Adipose tissue (tissue), 3 donors: Measurements from ENCODE around the gene AGGF1. TPM values are rescaled to one million over a fixed set of nuclear protein-coding genes. Genes with fewer than 3 reads are reported as not detected.

Source experiments
- H3K27ac ChIP-seq: one replicate; pipeline ENCODE4 v1.5.1; 2013; ENCODE audit warnings: low read depth, low read length
- WGBS, 3 donors: extraction: QIAGEN DNeasy Blood & Tissue Kit; methylation state at CpG; one replicate each; pipeline ENCODE4 v1.1.7; 2013; 5-methylcytosine and 5-hydroxymethylcytosine counted together
- polyA plus RNA-seq, 3 donors: library from polyadenylated mRNA; stranded (reverse); fragments of 200-250 nt; gene quantifications; one replicate each; pipeline ENCODE4 v1.2.3, GENCODE V29; 2013
- donor health status: healthy with polysubstance abuse.
- donor health status: Bipolar disorder and iron deficiency.
- donor health status: healthy.

AGGF1 gene
- polyA plus RNA-seq, 3 donors, result 5.6 to 12.5 (median 8.7) TPM

DNA sequence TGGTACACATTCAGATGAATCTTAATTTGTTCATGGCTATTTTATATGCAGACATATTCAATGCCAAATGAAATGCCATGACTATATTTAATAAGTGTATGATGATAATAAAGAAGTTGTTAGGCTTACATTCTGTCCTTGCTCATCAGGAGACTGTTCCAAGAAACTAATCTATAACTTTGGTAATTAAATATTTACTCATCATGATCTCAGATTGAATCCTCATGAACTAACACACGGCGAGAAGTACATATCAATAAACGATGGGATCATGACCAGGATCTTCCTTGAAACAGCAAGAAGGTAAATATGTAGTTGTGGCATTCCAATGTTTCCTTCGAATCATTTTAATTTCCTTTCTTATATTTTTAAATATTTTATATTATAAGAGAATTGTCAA lies 12.5 kb upstream of the AGGF1 start:
- 28 to 84% (median 82%) methylated on average over 4 of the region's 4 CpGs for WGBS, 3 donors
- no peak overlapping the region for H3K27ac ChIP-seq

DNA sequence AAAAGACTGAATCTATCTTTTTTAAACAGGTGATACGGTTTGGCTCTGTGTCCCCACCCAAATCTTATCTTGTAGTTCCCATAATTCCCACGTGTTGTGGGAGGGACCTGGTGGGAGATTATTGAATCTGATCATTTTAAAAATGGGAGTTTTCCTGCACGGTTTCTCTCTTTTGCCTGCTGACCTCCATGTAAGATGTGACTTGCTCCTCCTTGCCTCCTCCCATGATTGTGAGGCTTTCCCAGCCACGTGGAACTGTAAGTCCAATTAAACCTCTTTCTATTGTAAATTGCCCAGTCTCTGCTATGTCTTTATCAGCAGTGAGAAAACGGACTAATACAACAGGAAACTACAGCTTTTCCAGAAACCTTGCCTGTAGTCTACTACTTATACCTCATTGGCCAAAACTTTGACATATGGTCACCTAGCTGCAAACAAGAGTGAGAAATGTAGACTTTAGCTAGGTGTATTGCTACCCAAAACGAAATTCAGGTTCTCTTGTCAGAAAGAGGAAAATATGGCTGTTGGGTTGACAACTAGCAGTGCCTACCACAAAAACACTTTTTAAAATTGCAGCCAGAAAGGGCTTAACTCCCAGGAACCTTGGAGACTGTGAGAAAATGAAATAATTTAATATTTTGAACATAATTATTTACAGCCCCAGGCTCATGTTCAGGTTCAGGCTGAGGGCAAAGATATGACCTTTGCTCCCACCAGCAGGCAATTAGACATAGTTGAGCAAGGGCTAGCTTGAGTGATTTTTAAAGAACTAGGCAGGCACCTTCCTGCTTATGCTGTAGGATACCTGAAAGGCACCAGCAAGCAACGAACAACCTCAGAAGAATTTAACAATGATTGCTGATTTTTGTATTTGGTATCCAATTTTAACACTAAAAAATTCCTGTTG lies 7.4 kb upstream of the AGGF1 start:
- 52 to 69% (median 65%) methylated on average over 7 of the region's 7 CpGs for WGBS, 3 donors
- H3K27ac ChIP-seq, result no peak overlapping the region

DNA sequence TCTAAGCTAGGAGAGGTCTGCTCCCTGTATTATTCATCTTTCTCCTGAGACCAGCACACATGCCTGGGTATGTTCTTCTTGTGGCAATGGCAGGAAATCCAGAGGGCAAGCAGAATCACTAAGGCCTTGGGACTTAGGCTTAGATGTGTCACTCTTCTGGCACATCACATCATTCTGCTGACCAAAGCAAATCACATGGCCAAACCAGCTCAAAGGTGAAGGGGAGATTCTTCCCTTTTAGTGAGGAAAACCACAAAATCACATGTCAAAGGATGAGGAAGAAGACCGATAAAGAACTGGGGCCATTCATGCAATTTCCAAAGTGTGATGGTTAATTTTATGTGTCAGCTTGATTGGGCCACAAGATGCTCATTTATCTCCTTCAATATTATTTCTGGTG lies 5.7 kb upstream of the AGGF1 start:
- H3K27ac ChIP-seq, result no peak overlapping the region
- 52 to 75% (median 74%) methylated on average over 1 of the region's 1 CpG for WGBS, 3 donors

DNA sequence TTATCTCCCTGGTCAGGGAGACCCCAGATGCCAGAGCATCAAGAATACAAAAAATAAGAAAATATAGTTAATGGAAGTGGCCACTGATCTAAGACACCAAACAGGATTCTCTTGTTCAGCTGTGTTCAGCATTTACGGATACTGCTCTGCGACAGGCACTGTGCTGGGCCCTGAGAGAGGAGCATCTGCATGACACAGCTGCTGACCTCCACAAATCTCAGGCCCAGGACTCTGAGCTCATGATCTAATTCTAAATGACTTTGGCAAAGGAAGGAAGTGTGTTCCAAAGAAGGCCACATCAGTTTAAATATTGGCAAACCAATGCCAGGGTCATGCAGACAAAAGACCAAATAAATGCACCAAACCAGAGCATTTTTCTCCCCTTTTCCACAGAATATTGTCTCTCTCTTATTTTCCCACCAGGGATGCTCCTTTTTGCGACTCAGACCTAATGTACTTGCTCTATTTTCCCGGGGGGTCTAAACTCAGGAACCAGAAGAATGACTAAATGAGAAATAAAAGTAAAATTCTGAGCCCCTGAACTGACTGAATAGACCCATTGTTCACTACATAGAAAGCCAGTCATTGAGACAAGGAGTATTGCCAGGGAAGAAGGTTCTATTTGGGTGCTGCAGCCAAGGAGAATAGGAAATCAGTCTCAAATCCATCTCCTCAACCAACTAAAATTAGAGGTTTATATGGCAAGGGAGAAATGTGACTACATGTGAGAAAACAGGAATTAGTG lies 1.4 kb upstream of the AGGF1 start:
- H3K27ac ChIP-seq, result no peak overlapping the region
- 88 to 98% (median 91%) methylated on average over 4 of the region's 4 CpGs for WGBS, 3 donors

DNA sequence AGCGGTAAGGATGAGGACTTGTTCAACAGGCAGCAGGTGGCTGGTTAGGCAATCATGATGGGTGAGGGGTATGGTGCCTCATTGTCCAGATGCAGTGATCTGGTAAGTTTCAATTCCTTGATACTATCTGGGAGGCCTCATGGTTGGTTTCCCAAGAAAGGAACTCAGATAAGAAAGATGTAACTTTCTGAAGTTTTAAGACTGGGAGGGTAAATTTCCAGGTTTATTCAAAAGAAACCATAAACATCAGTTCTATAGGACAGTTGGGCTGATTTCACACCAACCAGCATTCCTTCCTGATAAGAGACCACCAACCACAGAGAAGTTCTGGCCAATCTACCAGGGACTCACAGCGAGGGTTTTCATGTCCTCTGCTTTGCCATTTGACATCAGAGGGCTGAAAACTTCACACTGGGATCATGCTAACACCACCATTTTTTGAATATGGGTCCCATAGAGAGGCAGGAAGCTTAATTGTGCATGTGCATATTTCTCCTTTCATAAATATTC lies 773 bp upstream of the AGGF1 start:
- WGBS, 3 donors, result 93 to 100% (median 94%) methylated on average over 2 of the region's 2 CpGs
- H3K27ac ChIP-seq, result no peak overlapping the region

DNA sequence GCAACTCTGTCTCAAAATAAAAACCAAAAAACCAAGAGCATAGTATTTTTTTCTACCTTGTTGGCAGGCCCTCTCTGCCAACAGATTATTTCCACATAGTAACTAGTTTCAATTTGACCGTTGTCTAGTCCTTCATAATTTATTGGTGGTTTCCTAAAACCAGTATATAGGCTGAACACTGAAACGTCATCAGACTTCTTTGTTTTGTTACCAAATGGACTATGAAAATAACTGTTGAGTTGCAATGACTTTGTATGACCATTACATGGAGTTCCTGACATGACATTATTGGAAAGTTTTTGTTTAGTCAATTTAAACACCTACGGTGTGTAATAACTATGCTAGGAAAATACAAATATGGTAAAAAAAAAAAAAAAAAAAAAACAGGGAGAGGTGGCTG lies 1.7 kb downstream of the AGGF1 start:
- no peak overlapping the region for H3K27ac ChIP-seq
- 70 to 92% (median 73%) methylated on average over 3 of the region's 3 CpGs for WGBS, 3 donors

DNA sequence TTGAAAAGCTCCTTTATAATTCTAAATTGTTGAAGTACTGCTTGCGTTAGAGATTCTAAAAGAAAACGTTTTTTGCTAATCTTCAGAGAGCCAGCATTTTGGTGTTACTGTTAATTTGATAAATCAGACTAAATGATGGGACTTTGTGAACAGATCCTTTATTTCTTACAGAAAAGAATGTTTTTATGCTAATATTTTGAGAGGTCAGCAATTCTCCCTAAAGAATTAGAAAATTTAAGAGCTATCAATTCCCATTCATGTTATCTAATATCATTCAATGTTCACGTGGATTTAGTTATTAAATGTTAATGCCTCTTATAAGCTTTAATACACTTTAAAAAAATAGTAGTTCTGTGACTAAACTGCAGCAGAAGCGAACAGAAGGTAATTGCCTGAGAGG lies 2.4 kb downstream of the AGGF1 start:
- WGBS, 3 donors, result 82 to 86% (median 83%) methylated on average over 4 of the region's 4 CpGs
- no peak overlapping the region for H3K27ac ChIP-seq

DNA sequence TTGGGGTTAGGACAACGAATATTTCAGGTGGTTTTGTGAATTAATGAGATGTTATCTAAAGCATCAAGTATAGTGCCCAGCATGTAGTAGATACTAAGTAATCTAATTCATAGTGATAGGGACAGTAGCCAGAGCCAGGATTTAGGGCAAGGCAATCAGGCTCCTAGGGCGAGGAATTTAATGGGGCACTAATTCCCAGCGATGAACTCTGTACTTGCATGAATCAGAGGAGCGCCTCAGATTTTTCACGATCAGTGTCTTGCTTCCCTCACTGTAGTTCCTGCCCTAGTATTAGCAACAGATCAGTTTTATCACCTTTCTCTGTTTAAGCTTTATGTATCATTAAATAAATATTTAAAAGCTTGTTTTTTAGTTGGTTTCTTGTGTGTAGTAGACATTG lies 3.1 kb downstream of the AGGF1 start:
- H3K27ac ChIP-seq, result no peak overlapping the region
- WGBS, 3 donors, result 84 to 97% (median 92%) methylated on average over 5 of the region's 5 CpGs

DNA sequence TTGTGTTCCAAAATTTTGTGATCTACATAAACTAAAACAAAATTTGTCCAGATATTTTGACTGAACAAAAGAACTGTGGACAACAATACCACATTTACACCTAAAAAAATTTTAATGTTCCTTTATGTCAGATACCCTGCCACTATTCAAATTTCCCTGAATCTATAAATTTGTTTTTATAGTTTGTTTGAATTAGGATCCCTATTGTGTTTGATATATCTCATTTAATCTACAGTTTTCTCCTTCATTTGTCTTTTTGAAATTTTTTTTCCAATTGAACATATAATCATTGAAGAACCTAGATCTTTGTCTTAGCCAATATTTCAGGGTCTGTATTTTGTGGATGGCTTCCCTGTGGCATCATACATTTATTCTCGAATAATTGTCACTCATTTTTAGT lies 5.7 kb downstream of the AGGF1 start:
- no peak overlapping the region for H3K27ac ChIP-seq
- WGBS, 3 donors, result 84 to 97% (median 85%) methylated on average over 1 of the region's 1 CpG

DNA sequence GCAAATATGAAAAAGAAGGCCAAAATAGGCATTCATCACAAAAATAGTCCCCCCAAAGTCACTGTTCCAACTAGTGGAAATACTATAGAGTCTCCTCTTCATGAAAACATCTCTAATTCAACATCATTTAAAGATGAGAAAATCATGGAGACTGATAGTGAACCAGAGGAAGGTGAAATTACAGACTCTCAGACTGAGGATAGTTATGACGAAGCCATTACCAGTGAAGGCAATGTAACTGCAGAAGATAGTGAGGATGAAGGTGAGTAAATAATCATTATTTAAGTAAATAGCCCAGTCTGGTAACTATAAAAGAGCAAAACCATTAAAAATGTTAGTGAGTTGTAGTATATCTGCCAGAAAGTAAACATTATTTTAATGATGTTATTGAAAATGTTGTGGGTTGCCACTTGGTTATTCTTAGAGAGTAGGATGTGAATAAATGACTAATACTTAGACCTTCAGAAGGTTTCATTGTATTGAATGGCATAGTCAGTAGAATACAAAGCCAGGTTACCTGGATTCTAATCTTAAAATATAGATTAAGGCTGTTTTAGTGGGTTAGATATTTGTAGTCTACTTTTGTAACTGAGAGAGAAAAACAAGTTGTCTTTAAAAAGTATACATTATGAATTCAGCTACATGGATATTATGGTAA lies 16.3 kb downstream of the AGGF1 start:
- H3K27ac ChIP-seq, result no peak overlapping the region
- 94 to 100% (median 100%) methylated on average over 1 of the region's 1 CpG for WGBS, 3 donors

DNA sequence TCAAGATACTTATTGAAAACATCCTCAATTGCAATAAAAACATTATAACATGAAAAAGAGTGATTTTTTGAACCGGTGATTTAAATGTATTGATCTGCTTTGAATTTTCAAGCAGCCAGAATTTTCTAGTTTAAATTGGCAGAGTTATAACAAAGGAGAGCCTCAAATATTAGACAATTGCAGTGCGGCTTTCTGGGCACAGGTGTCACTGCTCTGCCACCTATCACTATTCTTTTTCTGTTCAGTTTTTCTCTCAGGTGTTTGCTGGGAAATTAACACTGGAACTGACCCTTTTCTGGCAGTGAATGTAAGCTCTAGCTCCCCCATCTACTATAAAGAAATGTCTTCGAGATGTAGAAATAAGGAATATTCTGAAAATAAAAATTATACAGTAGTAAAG lies 33.8 kb downstream of the AGGF1 start:
- no peak overlapping the region for H3K27ac ChIP-seq
- whole genome bisulfite sequencing, 3 donors, result 52 to 76% (median 75%) methylated on average over 3 of the region's 3 CpGs

DNA sequence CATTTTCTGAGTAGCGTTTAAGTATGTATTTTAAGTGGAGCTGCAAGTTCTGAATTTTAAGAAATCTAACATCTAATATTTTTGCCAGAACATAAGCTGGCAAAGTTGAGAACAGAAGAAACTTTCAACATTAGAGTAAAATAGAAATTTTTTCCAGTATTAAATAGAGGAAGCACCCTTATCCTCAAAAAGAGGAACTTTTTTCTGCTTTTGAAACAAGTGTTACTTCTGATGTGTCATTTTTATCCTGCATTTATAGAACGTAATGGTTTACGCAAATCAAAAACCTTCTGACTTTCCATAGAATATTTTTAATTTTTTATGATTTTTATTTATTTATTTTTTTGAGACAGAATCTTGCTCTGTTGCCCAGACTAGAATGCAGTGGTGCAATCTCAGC lies 35.1 kb downstream of the AGGF1 start:
- no peak overlapping the region for H3K27ac ChIP-seq
- WGBS, 3 donors, result 70 to 97% (median 70%) methylated on average over 3 of the region's 3 CpGs

DNA sequence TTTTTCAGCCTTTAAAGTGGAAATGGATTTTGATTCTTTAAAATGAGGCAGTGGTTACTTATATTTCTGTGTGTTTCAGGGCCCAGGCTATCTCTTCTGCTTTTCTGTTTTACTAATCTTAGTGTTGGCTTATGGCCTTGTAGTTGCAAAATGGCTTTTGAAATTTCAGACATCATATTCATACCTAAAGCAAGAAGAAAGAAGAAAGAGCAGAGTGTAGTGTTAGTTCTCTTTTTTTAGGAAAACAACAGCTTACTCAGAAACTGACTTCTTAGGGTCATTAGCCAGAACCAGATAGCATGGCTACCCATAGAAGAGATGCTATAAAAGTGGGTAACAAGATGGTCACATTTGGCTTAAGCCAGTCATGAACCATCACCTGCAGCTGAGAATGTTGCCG lies 36.0 kb downstream of the AGGF1 start:
- H3K27ac ChIP-seq, result no peak overlapping the region
- WGBS, 3 donors, result 89 to 96% (median 93%) methylated on average over 1 of the region's 1 CpG

DNA sequence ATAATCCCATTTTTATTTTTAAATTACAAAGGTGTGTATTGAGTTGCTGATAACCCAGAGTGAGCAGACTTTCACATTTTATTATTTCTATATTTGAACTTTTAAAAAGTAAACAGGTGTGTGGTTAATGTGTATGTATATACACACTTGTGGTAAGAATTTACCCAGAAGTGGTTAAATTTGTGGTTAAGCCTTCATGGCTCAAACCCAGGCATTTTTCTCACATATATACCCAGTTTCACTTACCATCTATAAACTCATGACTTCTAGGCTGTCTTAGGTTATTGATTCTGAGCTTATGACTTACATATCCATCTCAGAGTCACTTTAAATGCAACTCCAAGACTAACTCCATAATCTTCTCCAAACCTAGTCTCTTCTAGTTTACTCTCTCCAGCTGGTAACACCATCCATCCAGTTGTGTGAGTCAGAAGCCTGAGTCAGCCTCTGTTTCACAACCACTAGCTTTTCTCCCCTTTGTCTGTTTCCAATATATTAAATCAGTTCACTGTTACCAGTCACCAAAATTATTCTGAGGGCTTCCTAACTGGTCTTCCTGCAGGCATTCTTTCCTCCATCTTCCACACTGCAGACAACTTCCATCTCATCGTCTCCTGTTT lies 36.7 kb downstream of the AGGF1 start:
- WGBS, 3 donors, result 75 to 91% (median 83%) methylated on average over 1 of the region's 1 CpG
- H3K27ac ChIP-seq, result no peak overlapping the region

DNA sequence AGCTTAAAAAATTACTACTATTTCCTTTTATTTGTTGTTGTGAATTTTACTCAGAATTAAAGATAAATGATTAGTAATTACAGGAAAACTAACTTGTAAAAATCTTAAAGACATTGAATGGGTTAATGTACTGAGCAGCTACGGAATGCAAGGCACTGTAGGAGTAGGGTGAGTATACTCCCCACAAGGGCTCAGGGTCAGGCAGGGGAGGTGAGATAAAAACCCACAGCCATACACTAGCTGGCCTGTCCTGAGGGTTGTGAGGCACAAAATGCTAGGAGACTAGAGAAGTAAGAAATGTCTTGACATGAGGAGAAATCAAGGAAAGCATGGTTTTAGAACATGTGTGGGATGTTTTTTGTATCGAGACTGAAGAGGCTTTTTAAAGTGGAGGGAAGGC lies 43.5 kb downstream of the AGGF1 start:
- 65 to 71% (median 70%) methylated on average over 2 of the region's 2 CpGs for WGBS, 3 donors
- no peak overlapping the region for H3K27ac ChIP-seq

DNA sequence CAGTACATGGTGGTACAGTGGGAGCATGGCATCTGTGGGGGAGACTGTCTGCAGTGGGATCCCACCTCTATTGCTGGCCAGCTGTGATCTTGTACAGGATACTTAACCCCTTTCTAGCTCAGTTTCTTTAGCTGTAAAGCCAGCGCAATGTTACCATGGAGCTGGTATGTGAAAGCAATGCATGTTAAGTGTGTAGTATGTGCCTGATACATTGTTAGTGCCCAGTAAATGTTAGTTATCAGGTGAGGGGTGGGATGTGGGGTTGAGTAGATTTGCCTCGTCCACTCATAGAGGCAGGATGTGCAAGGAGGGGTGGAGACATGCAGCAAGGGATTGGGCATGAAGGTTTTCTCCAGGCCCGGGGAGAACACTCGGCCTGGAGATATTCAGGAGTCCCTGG lies 44.5 kb downstream of the AGGF1 start:
- 89 to 96% (median 93%) methylated on average over 4 of the region's 4 CpGs for whole genome bisulfite sequencing, 3 donors
- no peak overlapping the region for H3K27ac ChIP-seq

DNA sequence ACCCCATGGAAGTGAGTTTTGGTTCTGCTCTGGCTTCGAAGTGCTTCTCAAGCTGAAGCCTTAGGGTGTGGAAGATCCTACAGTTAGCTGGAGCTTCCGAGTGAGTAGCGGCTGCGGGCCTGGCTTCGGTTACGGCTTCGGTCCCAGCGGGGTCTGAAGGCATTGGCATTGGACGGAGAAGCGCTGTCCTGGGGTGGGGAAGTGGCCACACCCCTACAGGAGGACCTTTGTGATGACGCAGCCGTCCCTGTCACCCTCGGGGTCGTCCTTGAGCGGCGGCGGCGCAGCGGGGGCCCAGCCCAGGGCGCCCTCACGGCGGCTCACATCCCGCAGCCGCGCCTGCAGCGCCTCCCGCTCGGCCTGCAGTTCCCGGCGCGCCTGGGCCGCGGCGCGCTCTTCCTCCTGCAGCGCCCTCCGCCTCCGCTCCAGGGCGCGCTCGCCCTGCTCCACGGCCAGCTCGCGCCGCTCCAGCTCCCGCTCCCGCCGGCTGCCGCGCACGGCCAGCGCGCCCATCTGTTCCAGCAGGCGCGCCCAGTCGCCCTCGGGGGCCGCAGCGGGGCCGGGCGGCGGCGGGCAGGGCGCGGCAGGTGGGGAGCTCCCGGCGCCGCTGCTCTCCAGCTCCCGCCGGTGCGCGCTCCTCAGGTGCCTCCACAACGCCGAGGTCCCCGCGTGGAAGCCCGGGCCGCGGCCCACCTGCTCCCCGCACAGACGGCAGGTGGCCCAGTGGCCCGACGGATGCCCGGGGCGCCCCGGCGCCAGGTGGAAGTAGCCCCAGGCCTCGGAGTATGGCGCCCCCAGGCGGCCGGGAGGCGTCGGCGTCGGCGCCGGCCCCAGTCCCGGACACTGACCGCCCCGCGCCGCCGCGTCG lies 47.0 kb downstream of the AGGF1 start:
- WGBS, 3 donors, result 6 to 20% (median 7%) methylated on average over 85 to 105 of the region's 105 CpGs
- no peak overlapping the region for H3K27ac ChIP-seq

DNA sequence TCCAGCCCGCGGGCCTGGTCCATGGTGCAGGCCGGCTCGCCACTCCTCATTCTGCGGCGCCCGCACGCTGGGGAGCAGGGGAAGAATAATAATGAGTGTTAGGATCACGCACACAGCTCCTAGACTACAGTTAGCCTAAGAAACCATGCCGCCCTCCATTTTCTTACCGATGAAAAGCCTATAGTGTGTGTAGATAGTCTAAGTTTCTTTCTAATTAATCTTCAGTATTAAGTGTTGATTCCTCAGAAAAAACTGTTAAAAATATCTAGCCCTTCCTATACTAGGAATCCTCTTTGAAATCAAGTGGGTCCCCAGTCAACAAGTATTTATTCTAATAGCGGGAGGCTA lies 47.6 kb downstream of the AGGF1 start:
- 29 to 52% (median 32%) methylated on average over 12 of the region's 12 CpGs for WGBS, 3 donors
- H3K27ac ChIP-seq, result no peak overlapping the region
